T-helper 2 cell treated with Interferon-gamma antibody and Interleukin-4, amounts not matched to agents 5 μg/mL and 100 μg/mL, for 36 hours (primary cell): ENCODE measurements around the gene BICC1.

Experiments
- DNase-seq: peaks from one replicate; pipeline ENCODE4 v3.0.0; 2021; ENCODE audit warnings: low spot score
- H3K27ac Mint-ChIP-seq: one replicate; pipeline ENCODE4 v1.8.0; 2021; ENCODE audit warnings: mild to moderate bottlenecking, mixed read lengths
- H3K27me3 Mint-ChIP-seq: one replicate; pipeline ENCODE4 v1.8.0; 2021; ENCODE audit warnings: low read depth, mixed read lengths
- H3K36me3 Mint-ChIP-seq: one replicate; pipeline ENCODE4 v1.8.0; 2021; ENCODE audit warnings: low read depth, mixed read lengths
- H3K4me1 Mint-ChIP-seq: one replicate; pipeline ENCODE4 v1.8.0; 2021; ENCODE audit warnings: low read depth, mixed read lengths
- H3K4me3 Mint-ChIP-seq: one replicate; pipeline ENCODE4 v1.8.0; 2022; ENCODE audit warnings: mild to moderate bottlenecking, moderate library complexity, mixed read lengths
- H3K9me3 Mint-ChIP-seq: one replicate; pipeline ENCODE4 v1.8.0; 2021; ENCODE audit warnings: mixed read lengths

The BICC1 gene

DNA sequence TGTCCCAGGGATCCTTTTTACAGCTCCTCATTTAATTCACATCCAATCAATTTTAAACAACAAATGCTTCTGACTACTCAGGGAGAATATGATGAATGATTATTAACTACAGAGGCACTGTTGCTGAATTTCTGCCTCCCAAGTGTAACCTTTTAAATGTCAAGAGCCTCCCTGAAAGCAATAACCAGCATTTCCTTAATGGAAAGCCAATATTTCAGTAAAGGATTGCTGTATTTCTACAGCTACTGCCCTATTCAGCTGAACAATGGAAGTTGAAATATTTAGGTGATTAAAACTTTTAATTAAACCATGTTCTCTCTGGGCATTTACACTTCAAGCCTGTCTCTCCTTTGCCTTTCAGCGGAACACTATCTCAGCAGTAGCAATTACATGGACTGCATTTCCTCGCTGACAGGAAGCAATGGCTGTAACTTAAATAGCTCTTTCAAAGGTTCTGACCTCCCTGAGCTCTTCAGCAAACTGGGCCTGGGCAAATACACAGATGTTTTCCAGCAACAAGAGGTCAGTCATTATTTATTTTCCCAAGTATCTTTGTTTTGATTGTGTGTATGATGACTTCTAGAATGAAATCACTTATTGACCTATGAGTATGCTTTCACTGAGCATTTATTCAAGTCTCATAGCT is 304.7 kb downstream of the BICC1 start:
- DNase-seq, result no peak
- H3K27ac Mint-ChIP-seq, result no peak overlapping the region
- H3K4me3 Mint-ChIP-seq, result no peak overlapping the region
- no peaks in the 10 kb centered on the region for H3K9me3 Mint-ChIP-seq
- H3K36me3 Mint-ChIP-seq, result no peaks in the 10 kb centered on the region
- H3K27me3 Mint-ChIP-seq, result no peaks in the 10 kb centered on the region
- no peaks in the 10 kb centered on the region for H3K4me1 Mint-ChIP-seq

DNA sequence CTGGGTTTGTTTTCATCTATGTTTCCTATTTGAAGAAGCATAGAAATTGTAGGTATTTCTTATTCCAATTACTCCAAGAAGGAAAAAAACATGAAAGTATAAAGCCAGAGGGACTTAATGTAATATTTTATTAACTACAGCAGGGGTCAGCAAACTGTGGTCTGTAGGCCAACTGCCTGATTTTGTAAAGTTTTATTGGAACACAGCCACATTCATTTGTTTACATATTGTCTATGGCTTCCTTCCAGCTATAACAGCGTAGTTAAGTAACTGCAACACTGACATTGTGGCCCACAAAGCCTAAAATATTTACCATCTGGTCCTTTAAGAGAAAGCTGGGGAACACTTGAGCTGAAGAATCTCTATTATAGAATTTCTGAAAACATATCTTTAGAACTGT is 306.2 kb downstream of the BICC1 start:
- H3K9me3 Mint-ChIP-seq, result no peaks in the 10 kb centered on the region
- H3K4me3 Mint-ChIP-seq, result no peak overlapping the region
- no peaks in the 10 kb centered on the region for H3K4me1 Mint-ChIP-seq
- no peaks in the 10 kb centered on the region for H3K36me3 Mint-ChIP-seq
- no peak overlapping the region for H3K27ac Mint-ChIP-seq
- no peak for DNase-seq
- H3K27me3 Mint-ChIP-seq, result no peaks in the 10 kb centered on the region

DNA sequence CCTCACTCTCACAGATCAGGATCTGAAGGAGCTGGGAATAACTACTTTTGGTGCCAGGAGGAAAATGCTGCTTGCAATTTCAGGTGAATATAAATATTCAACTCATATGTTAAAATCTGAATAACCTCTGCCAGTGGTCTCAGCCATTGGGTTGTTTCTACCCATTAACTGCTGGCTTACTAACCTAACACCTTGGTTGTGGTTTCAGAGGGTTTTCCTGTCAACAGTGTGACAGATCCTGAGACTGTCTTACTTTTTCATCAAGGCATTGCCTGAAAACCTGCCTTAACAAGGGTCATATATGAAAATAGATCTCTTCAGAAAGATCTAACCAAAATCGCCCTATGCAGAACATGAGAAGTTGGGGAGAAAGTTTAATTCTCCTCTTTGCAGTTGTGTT is 307.7 kb downstream of the BICC1 start:
- no peak overlapping the region for H3K27ac Mint-ChIP-seq
- no peaks in the 10 kb centered on the region for H3K4me1 Mint-ChIP-seq
- H3K9me3 Mint-ChIP-seq, result no peaks in the 10 kb centered on the region
- H3K4me3 Mint-ChIP-seq, result no peak overlapping the region
- no peaks in the 10 kb centered on the region for H3K36me3 Mint-ChIP-seq
- DNase-seq, result no peak
- H3K27me3 Mint-ChIP-seq, result no peaks in the 10 kb centered on the region

DNA sequence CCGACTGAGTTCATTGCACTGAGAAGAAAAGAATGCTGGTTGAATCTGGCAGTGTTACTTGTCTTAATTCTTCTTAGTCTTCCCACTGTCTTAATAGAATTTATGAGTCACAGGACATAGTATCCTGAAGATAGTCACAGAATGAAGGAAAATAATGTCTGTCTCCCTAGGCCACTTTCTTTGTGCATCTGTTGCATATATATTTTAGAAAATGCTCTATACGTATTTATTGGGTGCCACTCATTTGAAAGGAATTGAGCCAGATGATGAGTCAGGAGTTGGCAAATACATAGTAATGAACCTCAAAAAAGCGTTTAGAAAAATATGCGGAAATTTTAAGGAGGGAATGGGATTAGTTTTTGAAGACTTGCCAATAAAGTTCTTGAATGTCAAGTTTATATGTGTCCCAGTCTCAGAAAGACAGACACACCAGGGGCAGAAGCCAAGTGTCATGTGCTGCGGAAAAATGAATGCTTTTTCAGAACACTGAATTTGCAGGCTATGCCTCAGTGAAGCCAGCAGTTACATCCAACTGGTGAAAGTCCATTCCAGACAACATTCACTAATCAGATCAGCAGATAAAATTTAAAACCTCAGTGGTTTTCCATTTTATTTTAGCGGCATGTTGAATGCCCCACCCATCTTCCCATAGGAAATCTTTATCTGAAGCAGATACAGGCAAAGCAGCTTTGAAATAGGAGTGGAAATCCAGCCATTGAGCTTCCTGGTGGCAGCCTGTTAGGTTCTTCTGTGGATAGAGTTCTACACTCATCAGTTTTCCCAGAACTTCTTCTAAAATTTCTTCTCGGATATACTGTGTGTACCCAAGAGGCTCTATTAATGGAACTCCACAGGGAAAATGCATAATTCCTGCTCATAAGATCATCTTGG is 308.4 kb downstream of the BICC1 start:
- H3K27me3 Mint-ChIP-seq, result no peaks in the 10 kb centered on the region
- no peak for DNase-seq
- H3K4me1 Mint-ChIP-seq, result no peaks in the 10 kb centered on the region
- no peaks in the 10 kb centered on the region for H3K9me3 Mint-ChIP-seq
- H3K36me3 Mint-ChIP-seq, result no peaks in the 10 kb centered on the region
- H3K4me3 Mint-ChIP-seq, result no peak overlapping the region
- H3K27ac Mint-ChIP-seq, result no peak overlapping the region

DNA sequence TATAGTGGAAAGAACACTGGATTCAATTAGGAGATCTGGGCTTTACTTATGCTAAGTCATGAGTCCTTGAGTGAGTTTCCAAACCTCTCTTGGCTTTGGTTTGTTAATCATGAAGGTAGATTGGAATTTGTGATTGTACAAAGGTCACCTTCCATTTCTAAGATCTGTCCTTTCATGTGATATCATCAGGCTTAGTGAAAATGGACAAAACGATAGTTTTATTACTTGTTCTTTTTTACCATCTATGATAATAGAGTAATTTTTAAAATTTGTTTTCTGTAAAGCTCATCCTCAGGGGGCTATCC is 309.0 kb downstream of the BICC1 start:
- Mint-ChIP-seq H3K27ac (no peak overlapping the region), H3K9me3 (no peaks in the 10 kb centered on the region), H3K4me1 (no peaks in the 10 kb centered on the region), H3K36me3 (no peaks in the 10 kb centered on the region), H3K27me3 (no peaks in the 10 kb centered on the region), H3K4me3 (no peak overlapping the region)
- DNase-seq, result no peak

DNA sequence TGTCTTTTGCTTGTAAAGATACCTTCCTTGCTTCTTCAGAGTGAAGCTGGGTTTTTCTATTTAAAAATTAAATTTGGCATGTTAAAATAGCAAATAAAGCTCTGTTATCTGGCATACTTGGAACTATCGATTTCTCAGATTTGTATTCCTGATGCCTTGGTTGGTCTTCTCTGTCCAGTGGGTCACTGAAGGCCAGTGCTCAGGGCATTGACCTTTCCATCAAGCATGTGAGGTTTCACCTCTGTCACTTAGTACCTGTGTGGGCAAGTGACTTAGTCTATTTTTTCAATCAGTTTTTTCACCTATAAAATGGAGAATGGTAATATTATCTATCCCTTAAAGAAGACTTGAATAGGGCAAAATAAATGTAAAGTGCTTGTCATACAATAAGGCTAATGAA is 311.3 kb downstream of the BICC1 start:
- Mint-ChIP-seq H3K4me1 (no peaks in the 10 kb centered on the region), H3K36me3 (no peaks in the 10 kb centered on the region), H3K27me3 (no peaks in the 10 kb centered on the region), H3K27ac (no peak overlapping the region), H3K4me3 (no peak overlapping the region), H3K9me3 (no peaks in the 10 kb centered on the region)
- no peak for DNase-seq

DNA sequence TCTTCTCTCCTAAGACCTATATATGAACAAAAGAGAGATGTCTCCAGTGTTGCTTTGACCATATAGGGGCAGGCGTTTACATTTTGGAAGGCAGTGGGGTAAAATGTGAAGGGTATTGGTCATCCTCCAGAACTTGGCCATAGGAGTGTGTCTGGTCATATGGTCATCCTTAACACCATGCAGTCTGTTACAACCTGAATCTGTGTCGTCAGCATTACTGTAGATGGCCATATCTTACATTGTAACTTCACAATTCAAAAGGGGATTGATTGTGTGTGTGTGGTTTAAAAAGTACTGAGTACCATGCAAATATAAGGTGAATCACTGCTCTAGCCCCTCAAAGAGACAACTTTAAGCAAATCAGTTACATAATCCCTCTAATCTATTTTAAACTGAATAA is 311.7 kb downstream of the BICC1 start:
- H3K4me1 Mint-ChIP-seq, result no peaks in the 10 kb centered on the region
- no peaks in the 10 kb centered on the region for H3K9me3 Mint-ChIP-seq
- no peak overlapping the region for H3K4me3 Mint-ChIP-seq
- H3K27ac Mint-ChIP-seq, result no peak overlapping the region
- H3K36me3 Mint-ChIP-seq, result no peaks in the 10 kb centered on the region
- H3K27me3 Mint-ChIP-seq, result no peaks in the 10 kb centered on the region
- DNase-seq, result no peak

DNA sequence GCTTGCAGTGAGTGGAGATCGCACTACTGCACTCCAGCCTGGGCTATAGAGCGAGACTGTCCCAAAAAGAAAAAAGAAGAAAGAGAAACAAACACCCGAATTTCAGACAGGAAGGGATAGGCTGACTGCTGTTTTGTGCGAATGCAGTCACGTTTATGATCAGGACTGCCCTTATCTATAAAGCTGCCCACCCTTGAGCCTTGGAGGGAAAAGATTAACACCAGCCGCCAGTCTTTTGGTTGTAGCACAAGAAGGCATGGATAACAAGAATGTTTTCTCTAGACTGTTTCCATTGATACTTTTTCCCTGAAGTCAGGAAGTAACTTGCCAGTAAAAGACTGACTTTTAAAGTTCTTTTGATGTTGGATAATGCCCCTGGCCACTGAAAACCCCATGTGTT is 314.0 kb downstream of the BICC1 start:
- Mint-ChIP-seq H3K9me3 (no peaks in the 10 kb centered on the region), H3K36me3 (no peaks in the 10 kb centered on the region), H3K27me3 (no peaks in the 10 kb centered on the region), H3K4me1 (no peaks in the 10 kb centered on the region), H3K27ac (no peak overlapping the region), H3K4me3 (no peak overlapping the region)
- DNase-seq, result no peak

DNA sequence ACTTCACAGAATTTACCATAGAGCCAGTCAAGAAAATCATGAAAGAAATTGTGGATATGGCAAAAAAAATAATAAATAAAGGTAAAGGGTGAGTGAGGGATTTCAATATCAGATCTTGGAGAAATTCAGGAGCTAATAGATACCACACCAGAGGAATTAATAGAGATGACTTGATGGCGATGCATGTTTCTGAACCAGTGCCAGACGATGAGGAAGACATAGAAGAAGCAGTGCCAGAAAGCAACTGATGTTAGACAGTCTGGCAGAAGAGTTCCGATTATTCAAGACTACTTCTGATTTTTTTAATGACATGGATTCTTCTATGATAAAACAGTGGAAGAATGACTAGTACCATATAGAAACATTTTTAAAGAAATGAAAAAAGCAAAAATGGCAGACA is 314.7 kb downstream of the BICC1 start:
- H3K4me1 Mint-ChIP-seq, result no peaks in the 10 kb centered on the region
- no peak overlapping the region for H3K4me3 Mint-ChIP-seq
- H3K9me3 Mint-ChIP-seq, result no peaks in the 10 kb centered on the region
- H3K36me3 Mint-ChIP-seq, result no peaks in the 10 kb centered on the region
- DNase-seq, result no peak
- H3K27me3 Mint-ChIP-seq, result no peaks in the 10 kb centered on the region
- no peak overlapping the region for H3K27ac Mint-ChIP-seq

DNA sequence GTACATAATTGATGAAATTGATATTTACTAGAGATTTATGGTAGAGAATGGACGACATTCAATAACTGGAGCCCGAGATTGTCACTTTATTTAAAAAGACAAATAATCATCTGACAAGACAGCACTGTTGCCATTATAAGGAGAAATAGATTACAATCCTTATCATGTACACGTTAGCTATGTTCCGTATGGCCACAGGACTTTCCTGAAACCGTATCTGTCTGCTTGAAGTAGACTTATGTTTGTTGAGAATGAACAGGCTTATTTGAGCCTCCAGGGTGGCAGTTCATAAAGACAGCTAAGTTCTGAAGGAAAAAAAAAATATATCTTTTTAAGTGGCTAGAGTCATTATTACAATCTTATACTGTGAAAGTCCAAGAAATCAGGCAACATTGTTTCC is 317.2 kb downstream of the BICC1 start:
- H3K4me1 Mint-ChIP-seq, result no peaks in the 10 kb centered on the region
- no peaks in the 10 kb centered on the region for H3K36me3 Mint-ChIP-seq
- no peaks in the 10 kb centered on the region for H3K27me3 Mint-ChIP-seq
- no peak overlapping the region for H3K4me3 Mint-ChIP-seq
- H3K9me3 Mint-ChIP-seq, result no peaks in the 10 kb centered on the region
- DNase-seq, result no peak
- no peak overlapping the region for H3K27ac Mint-ChIP-seq

DNA sequence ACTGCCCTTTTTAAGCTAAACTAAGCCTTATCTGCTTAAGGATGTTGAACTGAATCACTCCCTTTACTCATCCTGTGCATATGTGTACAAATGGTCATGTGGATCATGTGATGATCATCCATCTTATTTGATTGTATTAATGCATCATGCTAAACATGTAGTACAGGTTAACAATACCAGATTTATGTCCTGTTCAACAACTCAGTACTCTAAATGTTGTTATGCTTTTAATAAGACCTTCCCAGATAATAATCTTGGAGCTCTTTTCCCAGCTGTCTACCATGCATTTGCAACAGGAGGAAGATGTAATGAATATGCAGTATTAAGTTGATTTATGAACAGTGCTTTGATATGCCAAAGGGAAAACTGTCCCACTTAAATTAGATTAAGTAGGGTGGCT is 318.0 kb downstream of the BICC1 start:
- no peak for DNase-seq
- Mint-ChIP-seq H3K27ac (no peak overlapping the region), H3K4me1 (no peaks in the 10 kb centered on the region), H3K9me3 (no peaks in the 10 kb centered on the region), H3K27me3 (no peaks in the 10 kb centered on the region), H3K36me3 (no peaks in the 10 kb centered on the region), H3K4me3 (no peak overlapping the region)

DNA sequence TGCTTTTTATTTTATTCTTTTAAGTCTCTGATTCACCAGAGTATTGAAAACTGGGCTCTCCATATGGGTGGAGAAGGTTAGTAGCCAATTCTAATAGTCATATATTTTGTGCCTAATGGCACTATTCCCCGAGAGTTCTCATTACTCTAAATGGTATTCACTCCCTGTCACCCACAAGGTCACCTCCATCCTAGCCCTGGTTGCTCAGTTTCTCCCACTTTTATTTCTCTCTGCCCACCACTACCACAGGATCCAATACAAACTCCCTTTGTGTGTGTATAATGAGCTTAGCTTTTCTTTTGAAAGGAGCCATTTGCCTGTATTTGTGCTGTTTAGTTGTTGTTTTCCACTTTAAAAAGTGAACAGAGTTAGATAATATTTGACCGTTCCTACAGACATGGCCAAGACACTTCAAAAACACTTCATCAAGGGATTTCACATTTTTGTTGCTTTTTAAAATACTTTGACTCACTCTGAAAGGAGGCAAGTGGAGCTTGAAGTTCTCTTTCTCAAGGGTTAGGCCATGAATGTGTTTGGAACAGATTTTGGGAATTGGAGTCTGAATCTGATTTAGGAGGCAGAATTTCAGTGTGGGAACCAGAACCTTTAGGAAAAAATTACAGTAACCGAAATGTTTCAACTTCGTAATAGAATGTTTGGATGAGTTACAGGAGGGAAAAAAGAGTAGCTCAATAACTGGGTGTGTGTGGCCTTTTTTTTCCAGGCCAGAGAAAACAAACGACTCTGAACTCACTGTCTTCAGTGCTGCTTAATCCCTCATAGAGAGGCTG is 321.3 kb downstream of the BICC1 start:
- Mint-ChIP-seq H3K9me3 (no peaks in the 10 kb centered on the region), H3K4me3 (no peak overlapping the region), H3K27me3 (no peaks in the 10 kb centered on the region), H3K27ac (no peak overlapping the region), H3K36me3 (no peaks in the 10 kb centered on the region), H3K4me1 (no peaks in the 10 kb centered on the region)
- DNase-seq, result no peak

DNA sequence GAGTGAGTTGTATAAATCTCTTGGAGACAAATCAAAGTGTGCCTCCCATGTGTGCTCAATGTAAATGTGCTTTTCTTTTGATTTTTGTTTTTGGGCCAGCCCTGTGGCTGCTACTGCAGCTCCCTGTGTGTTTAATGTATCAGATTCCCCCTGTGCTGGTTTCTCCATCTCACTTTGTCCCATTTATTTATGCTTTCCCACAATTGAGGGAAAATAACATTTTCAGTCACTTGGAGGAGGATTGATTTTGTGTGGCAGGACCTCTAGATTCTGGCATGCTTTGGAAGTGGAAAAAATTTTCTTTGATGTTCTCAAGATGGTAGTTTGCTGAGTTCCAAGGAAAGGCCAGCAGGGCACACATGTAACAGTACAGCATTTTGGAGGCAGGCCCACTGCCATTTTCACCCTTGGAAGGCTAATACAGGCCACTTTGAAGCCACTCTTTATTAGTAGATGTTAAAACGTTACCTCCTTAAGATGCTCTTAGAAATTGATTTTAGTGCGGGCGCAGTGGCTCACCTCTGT is 323.6 kb downstream of the BICC1 start:
- H3K4me3 Mint-ChIP-seq, result no peak overlapping the region
- H3K9me3 Mint-ChIP-seq, result no peaks in the 10 kb centered on the region
- H3K27me3 Mint-ChIP-seq, result no peaks in the 10 kb centered on the region
- no peaks in the 10 kb centered on the region for H3K36me3 Mint-ChIP-seq
- no peak for DNase-seq
- H3K4me1 Mint-ChIP-seq, result no peaks in the 10 kb centered on the region
- H3K27ac Mint-ChIP-seq, result no peak overlapping the region

DNA sequence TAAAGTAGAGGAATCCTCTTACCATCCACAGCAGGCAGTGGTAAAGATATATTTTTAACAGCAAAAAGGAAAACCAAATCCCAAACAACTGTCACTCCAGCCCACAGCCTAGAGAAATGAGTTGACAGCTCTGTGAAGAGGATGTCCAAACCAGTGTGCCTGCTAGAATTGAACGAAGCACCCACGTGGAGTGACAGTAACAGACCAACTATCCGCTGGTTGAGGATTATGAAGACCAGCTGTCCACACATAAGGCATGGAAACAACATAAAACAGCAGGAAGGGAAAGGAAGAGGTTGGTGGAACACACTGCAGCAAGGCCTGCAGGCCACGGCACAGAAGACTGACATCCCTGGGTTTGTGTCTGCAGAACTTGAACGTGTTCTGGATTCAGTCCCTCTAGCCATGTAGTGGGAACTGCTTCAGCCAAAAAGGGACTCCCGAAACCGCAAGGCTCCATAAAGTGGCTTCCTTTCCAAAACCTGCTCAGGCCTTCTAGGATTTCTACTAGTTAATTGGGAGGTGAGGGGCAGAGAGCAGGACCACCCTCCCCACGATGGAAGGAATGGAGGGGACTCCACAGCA is 324.4 kb downstream of the BICC1 start:
- Mint-ChIP-seq H3K4me1 (no peaks in the 10 kb centered on the region), H3K4me3 (no peak overlapping the region), H3K36me3 (no peaks in the 10 kb centered on the region), H3K9me3 (no peaks in the 10 kb centered on the region), H3K27ac (no peak overlapping the region), H3K27me3 (no peaks in the 10 kb centered on the region)
- no peak for DNase-seq
